CD4-positive, alpha-beta T cell treated with Interleukin-1 beta for 1 hour (primary cell): ENCODE measurements around the gene SERTAD1.
"Not testable (repeated sequence)": the region's sequence is repeated elsewhere in the genome, so short reads cannot be mapped to it uniquely, and the experiment has no call there.

ENCODE experiments used
- DNase-seq, 2 donors: peaks; one replicate each; pipeline ENCODE4 v3.0.0-alpha.2; 2020 to 2022

Gene SERTAD1

GRCh38 chr19:40420766-40421765, 4.7 kb downstream of the SERTAD1 start:
- peak; percentile 71 to 74 for DNase-seq

- DNase-seq = no peak
These were observed 5.4 kb downstream of the SERTAD1 start for GRCh38 chr19:40420451-40420765.

- no peak for DNase-seq
These were observed 6.0 kb downstream of the SERTAD1 start for GRCh38 chr19:40419780-40420179.

- no peak for DNase-seq
These were observed 6.7 kb downstream of the SERTAD1 start for GRCh38 chr19:40419066-40419612.

- no peak for DNase-seq
These were observed 7.8 kb downstream of the SERTAD1 start for GRCh38 chr19:40418040-40418439.

- DNase-seq = no peak
These were observed 8.2 kb downstream of the SERTAD1 start for GRCh38 chr19:40417643-40417981.

GRCh38 chr19:40416918-40417642, 8.7 kb downstream of the SERTAD1 start:
- DNase-seq = peak in 1 of 2 donors; percentile 21

- no peak for DNase-seq
These were observed 10.0 kb downstream of the SERTAD1 start for GRCh38 chr19:40415768-40416167.

GRCh38 chr19:40414542-40415535, 11.0 kb downstream of the SERTAD1 start:
- DNase-seq = no peak

GRCh38 chr19:40413291-40413845, 12.4 kb downstream of the SERTAD1 start, which contains the start of gene PRX:
Gene PRX, minus strand, starts transcription at chr19:40413378. Its CDS starts 5,446 bp downstream, at chr19:40407932.
- no peak for DNase-seq

GRCh38 chr19:40412866-40413265, 12.9 kb downstream of the SERTAD1 start:
- DNase-seq = no peak

GRCh38 chr19:40411958-40412499, 13.8 kb downstream of the SERTAD1 start:
- DNase-seq = no peak

- DNase-seq = no peak
These were observed 14.5 kb downstream of the SERTAD1 start for GRCh38 chr19:40411125-40411842.

GRCh38 chr19:40410030-40410389, 15.8 kb downstream of the SERTAD1 start:
- DNase-seq = no peak

GRCh38 chr19:40408598-40408925, 17.2 kb downstream of the SERTAD1 start:
- DNase-seq = not testable (repeated sequence)

GRCh38 chr19:40407714-40408597, 17.8 kb downstream of the SERTAD1 start:
- peak in 1 of 2 donors; percentile 14 for DNase-seq

- DNase-seq = peak; percentile 85 to 87
These were observed 22.4 kb downstream of the SERTAD1 start for GRCh38 chr19:40403262-40403984.

GRCh38 chr19:40400559-40400958, 25.2 kb downstream of the SERTAD1 start:
- DNase-seq = no peak

- DNase-seq = peak; percentile 79 to 81
These were observed 27.2 kb downstream of the SERTAD1 start for GRCh38 chr19:40398417-40399131.
